MCF 10A (cell line): ENCODE results near the gene NUP35. TPM values are rescaled to one million over a fixed set of nuclear protein-coding genes. Genes with fewer than 3 reads are reported as not detected.

ENCODE experiments used
- BruUV-seq: library from RNA; stranded (reverse); fragments of 400-500 nt; replicated peaks from 2 replicates; lab custom pipeline; 2021; lab: Mats Ljungman, UMichigan
- CTCF ChIA-PET: fragments of 300-600 bp; sonication (Branson Sonifier 250); formaldehyde crosslinking; extraction: SDS; loops from one replicate; lab custom pipeline; 2021; ENCODE audit warnings: antibody characterized with exemption, inconsistent platforms; lab: Yijun Ruan, JAX
- POLR2A ChIA-PET: fragments of 300-600, 350-650 bp; sonication (Branson Sonifier 250); formaldehyde crosslinking; extraction: SDS; loops from one replicate; lab custom pipeline; 2020; ENCODE audit warnings: antibody characterized with exemption, inconsistent platforms; lab: Yijun Ruan, JAX
- DNase-seq: peaks from one replicate; pipeline ENCODE4 v3.0.0-alpha.2; 2018; ENCODE audit not compliant: unreplicated experiment
- H3K27ac Mint-ChIP-seq: one replicate; pipeline ENCODE4 v1.8.0; 2022; ENCODE audit warnings: mild to moderate bottlenecking, low read depth, mixed read lengths; ENCODE audit not compliant: unreplicated experiment
- H3K27me3 Mint-ChIP-seq: one replicate; pipeline ENCODE4 v1.8.0; 2022; ENCODE audit warnings: mixed read lengths; ENCODE audit not compliant: insufficient read depth, unreplicated experiment
- H3K36me3 Mint-ChIP-seq: one replicate; pipeline ENCODE4 v1.8.0; 2022; ENCODE audit warnings: mild to moderate bottlenecking, moderate library complexity, mixed read lengths; ENCODE audit not compliant: insufficient read depth, unreplicated experiment
- H3K4me1 Mint-ChIP-seq: one replicate; pipeline ENCODE4 v1.8.0; 2022; ENCODE audit warnings: mixed read lengths; ENCODE audit not compliant: insufficient read depth, unreplicated experiment
- H3K4me3 Mint-ChIP-seq: one replicate; pipeline ENCODE4 v1.8.0; 2022; ENCODE audit warnings: mild to moderate bottlenecking, moderate library complexity, mixed read lengths; ENCODE audit not compliant: unreplicated experiment
- H3K9me3 Mint-ChIP-seq: one replicate; pipeline ENCODE4 v1.8.0; 2022; ENCODE audit warnings: mixed read lengths; ENCODE audit not compliant: unreplicated experiment
- CTCF ChIP-seq: fragments of 200-600 bp; IDR thresholded peaks from one replicate; pipeline ENCODE4 v1.8.0; 2022; ENCODE audit warnings: antibody characterized with exemption, mild to moderate bottlenecking; ENCODE audit not compliant: unreplicated experiment
- intact Hi-C: fragments of 100-400 bp; cut with micrococcal nuclease; formaldehyde crosslinking; loops from 2 replicates; pipeline ENCODE4 v1.14.1; 2022
- total RNA-seq: library from RNA; stranded (reverse); gene quantifications from 2 replicates; pipeline ENCODE4 v1.2.3, GENCODE V29; 2022

NUP35 gene
- total RNA-seq, 1 experiment from 2014 or later = 19.2 TPM

- BruUV-seq = no TSS peak
- H3K27ac Mint-ChIP-seq = no peak overlapping the region
- no peak for DNase-seq
- H3K36me3 Mint-ChIP-seq = no peaks in the 10 kb centered on the region
- no peaks in the 10 kb centered on the region for H3K4me1 Mint-ChIP-seq
- H3K27me3 Mint-ChIP-seq = no peaks in the 10 kb centered on the region
- intact Hi-C loops = no loop called here
- no peak overlapping the region for H3K4me3 Mint-ChIP-seq
- CTCF ChIA-PET = interaction anchor here (0.6 to 1.1 kb wide), 2 partner anchors 11 to 1400 kb away, joined by 3 read pairs; no protein-coding TSS in a partner anchor
- POLR2A ChIA-PET = no interaction called here
- TF ChIP-seq CTCF = no peak
- peaks cover 15% of the 10 kb centered on the region for H3K9me3 Mint-ChIP-seq
These were observed 82.9 kb downstream of the NUP35 start for GRCh38 chr2:183207110-183207509.

- Mint-ChIP-seq H3K27me3 (no peaks in the 10 kb centered on the region), H3K4me3 (no peak overlapping the region), H3K9me3 (peaks cover 15% of the 10 kb centered on the region), H3K36me3 (no peaks in the 10 kb centered on the region), H3K27ac (no peak overlapping the region), H3K4me1 (no peaks in the 10 kb centered on the region)
- ChIA-PET CTCF (interaction anchor here (0.7 kb wide), 1 partner anchor 35 kb away, joined by 4 read pairs; no protein-coding TSS in a partner anchor), POLR2A (no interaction called here)
- intact Hi-C loops = no loop called here
- TF ChIP-seq CTCF = no peak
- BruUV-seq = no TSS peak
- DNase-seq = no peak
These were observed 85.3 kb downstream of the NUP35 start for GRCh38 chr2:183209395-183210028.

Other genes with a start within 250 kb of the NUP35 start
- 160 and 187 TPM in 2 replicates for gene NCKAP1, start 86.0 kb upstream of the NUP35 start, total RNA-seq
- gene DUSP19, start 45.7 kb upstream of the NUP35 start, total RNA-seq = 0.84 and 1.0 TPM in 2 replicates